NCI-H1092 (cell line): ENCODE measurements around the gene CD3G.
"Not testable (repeated sequence)": the region's sequence is repeated elsewhere in the genome, so short reads cannot be mapped to it uniquely, and the experiment has no call there.

Experiments used
- DNase-seq: peaks from one replicate; lab custom pipeline; 2025; lab: John Stamatoyannopoulos, UW

Gene CD3G

GRCh38 chr11:118343981-118344515, at the start of gene CD3G:
TSS of gene CD3G (plus strand) at chr11:118344344. CDS start at chr11:118344424, 80 bp downstream.
- no peak for DNase-seq

DNA sequence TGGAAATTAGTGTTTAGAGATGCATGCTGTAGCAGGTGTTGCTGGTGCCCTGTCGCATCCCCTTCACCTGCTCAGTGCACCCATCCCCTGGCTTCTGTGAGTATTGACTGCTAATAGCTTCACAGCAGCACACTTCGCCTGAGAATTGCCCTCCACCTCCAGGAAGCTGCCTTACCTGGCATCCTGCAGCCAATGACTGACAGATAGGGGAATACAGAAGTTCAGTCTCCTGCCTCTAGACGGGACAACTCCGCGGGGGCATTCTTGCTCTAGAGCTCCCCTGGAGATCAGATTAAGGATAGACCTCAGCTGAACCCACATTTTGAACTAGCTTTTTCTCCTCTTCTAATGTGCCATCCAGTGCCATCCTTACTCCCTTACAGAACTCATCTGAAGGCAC, 48.9 kb upstream of the CD3G start:
- DNase-seq, result no peak

- no peak for DNase-seq
These were observed 48.2 kb upstream of the CD3G start for GRCh38 chr11:118295815-118296454.

DNA sequence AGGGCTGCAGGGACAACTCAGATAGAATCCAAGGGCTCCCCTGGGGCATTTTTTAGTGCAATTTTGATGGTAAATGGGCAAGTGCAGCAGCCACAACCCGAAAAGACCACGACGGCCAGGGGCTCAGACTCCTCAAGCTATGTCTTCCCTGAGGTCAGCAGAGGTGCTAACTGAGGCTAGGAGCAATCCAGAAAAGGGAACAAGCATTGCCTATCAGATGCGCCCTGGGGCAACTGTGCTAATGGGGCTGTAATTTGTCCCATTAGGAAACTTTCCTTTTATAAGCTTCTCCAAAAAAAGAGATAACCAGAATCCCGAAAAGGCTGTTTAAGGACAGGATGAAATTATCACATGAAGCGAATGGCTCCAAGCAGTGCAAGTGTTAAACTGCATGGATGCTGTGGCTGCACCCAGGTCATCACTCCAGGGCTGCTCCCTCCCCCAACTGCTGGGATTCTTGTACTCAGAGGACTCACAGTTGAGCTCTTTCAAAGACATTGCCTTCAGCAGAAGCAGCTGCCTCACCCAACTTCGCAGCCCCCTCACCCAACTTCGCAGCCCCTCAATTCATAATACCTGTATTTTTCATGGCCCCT, 42.4 kb upstream of the CD3G start:
- DNase-seq, result no peak

DNA sequence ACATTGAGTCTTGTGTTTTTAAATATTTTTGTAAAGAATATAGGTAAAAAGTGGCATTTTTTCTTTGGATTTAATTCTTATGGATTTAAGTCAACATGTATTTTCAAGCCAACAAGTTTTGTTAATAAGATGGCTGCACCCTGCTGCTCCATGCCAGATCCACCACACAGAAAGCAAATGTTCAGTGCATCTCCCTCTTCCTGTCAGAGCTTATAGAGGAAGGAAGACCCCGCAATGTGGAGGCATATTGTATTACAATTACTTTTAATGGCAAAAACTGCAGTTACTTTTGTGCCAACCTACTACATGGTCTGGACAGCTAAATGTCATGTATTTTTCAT, 39.9 kb upstream of the CD3G start:
- DNase-seq, result no peak

DNA sequence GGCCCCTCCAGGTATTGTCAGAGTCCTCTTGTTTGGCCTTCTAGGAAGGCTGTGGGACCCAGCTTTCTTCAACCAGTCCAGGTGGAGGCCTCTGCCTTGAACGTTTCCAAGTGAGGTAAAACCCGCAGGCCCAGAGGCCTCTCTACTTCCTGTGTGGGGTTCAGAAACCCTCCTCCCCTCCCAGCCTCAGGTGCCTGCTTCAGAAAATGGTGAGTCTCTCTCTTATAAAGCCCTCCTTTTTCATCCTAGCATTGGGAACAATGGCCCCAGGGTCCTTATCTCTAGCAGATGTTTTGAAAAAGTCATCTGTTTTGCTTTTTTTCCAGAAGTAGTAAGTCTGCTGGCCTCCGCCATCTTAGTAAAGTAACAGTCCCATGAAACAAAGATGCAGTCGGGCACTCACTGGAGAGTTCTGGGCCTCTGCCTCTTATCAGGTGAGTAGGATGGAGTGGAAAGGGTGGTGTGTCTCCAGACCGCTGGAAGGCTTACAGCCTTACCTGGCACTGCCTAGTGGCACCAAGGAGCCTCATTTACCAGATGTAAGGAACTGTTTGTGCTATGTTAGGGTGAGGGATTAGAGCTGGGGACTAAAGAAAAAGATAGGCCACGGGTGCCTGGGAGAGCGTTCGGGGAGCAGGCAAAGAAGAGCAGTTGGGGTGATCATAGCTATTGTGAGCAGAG, 39.4 kb upstream of the CD3G start, which contains the start of gene CD3E:
TSS of gene CD3E (plus strand) at position 163 of the 681 bp plus-strand sequence. CDS start at position 386, 223 bp downstream.
- DNase-seq, result no peak

DNA sequence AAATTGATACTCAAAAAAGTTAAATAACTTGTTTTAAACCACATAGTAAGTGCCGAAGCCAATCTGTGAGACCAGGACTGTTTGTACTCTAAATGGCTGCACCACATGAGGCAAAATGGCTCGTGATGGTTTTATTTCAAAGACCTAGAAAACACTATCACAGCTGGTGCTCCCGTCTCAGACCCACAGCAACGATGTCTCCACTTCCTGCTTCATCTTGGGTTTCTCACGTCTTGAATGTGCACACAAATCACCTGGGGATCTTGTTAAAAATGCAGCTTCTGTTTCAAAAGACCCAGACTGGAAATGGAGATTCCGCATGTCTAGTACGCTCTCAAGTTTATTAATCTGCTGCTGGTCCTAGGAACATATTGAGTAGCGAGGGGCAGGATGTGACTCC, 38.4 kb upstream of the CD3G start:
- no peak for DNase-seq

- DNase-seq, result no peak
These were observed 37.6 kb upstream of the CD3G start for GRCh38 chr11:118306556-118306955.

- DNase-seq, result not testable (repeated sequence)
These were observed 35.1 kb upstream of the CD3G start for GRCh38 chr11:118308995-118309528.

GRCh38 chr11:118310271-118310670, 33.9 kb upstream of the CD3G start:
- no peak for DNase-seq

DNA sequence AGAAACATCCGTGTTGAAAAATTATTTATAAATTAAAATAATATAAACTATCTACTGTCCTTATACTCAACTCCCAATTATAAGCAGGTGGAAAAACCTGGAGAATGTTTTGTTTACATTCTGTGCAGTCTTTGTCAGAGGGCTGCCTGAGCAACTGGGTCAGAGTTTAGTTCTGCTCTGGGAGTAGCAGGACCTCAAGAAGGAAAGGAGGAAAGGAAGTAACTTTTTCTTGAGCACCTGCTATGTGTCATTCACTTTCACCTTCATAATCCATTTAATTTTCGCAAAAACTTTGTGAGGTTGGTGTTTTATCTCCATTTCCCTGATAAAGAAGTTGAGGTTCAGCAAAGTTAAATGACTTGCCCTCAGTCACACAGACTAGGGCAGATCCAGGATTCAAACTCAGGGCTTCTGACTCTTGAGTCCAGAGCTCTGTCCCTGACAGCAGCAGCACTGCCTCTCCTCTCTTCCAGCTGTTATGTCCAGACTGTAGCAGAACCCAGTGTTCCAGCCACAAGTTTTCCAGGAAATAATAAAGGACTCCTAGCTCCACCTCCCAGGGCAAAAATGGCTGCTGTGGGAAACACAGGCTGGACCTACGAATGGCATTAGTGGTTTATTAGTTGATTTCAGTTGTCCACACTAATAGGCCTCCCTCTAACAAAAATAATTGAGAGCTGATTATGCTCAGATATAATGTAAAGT, 33.2 kb upstream of the CD3G start:
- DNase-seq, result no peak

- no peak for DNase-seq
These were observed 32.6 kb upstream of the CD3G start for GRCh38 chr11:118311518-118311917.

DNA sequence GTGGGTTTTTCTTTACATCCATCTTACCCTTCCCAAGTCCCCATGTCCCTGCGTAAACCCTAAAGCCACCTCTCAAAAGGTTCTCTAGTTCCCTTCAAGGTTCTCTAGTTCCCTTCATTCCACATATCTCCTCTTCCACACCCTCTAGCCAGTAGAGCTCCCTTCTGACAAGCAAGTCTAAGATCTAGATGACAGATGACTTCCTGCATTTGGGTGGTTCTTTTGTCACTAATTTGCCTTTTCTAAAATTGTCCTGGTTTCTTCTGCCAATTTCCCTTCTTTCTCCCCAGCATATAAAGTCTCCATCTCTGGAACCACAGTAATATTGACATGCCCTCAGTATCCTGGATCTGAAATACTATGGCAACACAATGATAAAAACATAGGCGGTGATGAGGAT, 31.8 kb upstream of the CD3G start:
- DNase-seq, result no peak

DNA sequence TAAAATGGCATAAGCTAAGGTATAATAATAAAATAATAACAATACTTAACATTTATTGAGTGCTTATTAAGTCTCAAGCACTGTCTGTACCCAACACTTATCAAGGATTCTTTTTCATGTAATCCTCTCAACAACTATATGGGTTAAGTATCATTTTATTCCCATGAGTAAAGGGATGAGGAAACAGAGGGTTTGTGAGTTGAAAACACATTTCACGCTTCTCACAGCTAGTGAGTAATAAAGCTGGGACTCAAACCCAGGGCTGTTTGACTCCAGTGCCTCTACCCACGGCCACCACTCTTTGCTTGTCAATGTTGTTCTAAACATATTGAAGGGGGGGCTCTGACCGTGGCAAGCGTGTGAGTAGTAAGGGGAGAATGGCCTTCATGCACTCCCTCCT, 30.9 kb upstream of the CD3G start:
- DNase-seq, result no peak

DNA sequence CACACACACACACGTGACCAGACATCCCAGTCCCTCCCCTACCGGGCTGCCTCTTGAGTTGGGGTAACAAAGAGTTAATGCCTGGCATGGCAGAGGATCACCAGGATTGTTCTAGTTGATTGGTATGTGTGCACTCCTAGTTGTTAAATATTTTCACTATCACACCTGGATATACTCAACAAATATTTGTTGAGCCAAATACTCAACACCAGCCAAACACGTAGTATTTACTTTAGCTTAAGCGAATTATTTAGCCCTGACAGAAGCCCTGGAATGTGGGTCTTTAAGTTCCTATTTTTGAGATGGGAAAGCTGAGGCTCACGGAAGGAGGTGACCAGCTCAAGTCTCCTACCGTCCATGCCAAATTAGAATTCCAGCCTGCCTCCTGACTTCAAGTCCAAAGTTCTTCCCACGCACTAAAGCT, 29.1 kb upstream of the CD3G start:
- no peak for DNase-seq

GRCh38 chr11:118318124-118318523, 26.0 kb upstream of the CD3G start:
- no peak for DNase-seq

DNA sequence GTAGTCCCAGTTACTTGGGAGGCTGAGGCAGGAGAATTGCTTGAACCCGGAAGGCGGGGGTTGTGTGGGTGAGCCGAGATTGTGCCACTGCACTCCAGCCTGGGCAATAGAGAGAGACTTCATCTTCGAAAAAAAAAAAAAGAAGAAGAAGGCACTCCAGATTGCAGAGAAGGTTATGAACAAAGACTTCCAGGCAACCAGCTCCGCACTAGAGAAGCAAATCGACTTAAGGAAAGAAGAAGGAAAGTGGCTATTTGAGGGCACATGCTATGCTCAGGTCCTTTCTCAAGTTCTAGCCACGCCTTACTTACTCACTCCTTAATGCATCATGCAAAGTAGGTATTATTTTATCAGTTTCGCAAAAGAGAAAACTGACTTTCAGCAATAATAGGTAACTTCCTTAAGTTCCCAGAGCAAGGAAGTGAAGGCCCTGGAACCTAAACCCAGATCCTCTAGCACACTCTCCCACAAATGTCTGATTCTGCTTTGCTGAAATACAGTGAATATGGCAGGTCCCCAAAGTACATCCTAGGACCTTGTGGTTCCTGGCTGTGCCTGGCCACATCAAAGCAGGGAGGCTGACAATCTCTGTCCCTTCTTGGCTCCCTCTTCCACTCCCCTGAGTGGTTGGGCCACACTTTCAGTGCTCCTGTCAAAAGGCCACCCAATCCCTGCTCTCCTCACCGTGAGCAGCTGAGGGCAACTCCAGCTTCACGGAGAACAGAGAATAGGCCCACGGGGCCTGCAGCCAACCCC, 25.4 kb upstream of the CD3G start:
- no peak for DNase-seq

GRCh38 chr11:118319337-118319707, 24.8 kb upstream of the CD3G start:
- DNase-seq, result no peak

- DNase-seq, result no peak
These were observed 23.6 kb upstream of the CD3G start for GRCh38 chr11:118320515-118320914.

DNA sequence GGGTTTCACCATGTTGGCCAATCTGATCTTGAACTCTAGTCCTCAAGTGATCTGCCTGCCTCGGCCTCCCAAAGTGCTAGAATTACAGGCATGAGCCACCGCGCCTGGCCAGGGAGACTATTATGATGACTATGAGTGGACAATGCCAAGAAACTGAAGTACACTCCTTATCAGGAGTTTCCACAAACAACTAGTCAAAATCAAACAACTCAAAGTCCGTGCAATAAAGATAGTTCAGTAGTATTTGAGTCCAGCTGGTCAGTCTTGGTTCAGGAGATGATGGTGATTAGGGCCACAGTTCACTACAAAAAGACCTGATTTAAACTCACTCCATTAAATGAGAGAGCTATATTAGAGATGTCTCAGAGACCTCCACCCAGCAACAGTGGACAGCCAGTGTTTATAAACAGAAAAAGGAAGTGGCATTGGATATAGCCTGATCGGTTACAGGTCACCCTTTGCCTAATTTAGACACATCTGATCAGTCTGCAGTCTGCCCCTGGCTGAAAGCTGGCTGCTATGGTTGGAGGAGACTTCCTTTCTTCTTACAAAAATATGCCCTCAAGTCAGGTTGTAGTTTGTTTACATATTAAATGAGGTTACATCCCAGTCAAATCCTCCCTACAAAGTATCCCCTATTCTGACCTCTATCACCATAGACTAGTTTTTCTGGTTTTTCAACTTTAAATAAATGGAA, 22.6 kb upstream of the CD3G start:
- no peak for DNase-seq

GRCh38 chr11:118322721-118323120, 21.4 kb upstream of the CD3G start:
- no peak for DNase-seq
